Measurements from ENCODE around the gene RANBP10.
"Not testable (repeated sequence)": the region's sequence is repeated elsewhere in the genome, so short reads cannot be mapped to it uniquely, and the experiment has no call there.

The RANBP10 gene

GRCh38 chr16:67775273-67775672 is 31.1 kb downstream of the RANBP10 start:
- DNase-seq: no peak

GRCh38 chr16:67774457-67774853 is 31.9 kb downstream of the RANBP10 start:
- DNase-seq: no peak

GRCh38 chr16:67773569-67774456 is 32.5 kb downstream of the RANBP10 start:
- no peak for DNase-seq

GRCh38 chr16:67773099-67773498 is 33.3 kb downstream of the RANBP10 start:
- DNase-seq: no peak

- no peak for DNase-seq
These were observed 35.9 kb downstream of the RANBP10 start for GRCh38 chr16:67770346-67770991.

- DNase-seq: no peak
These were observed 38.4 kb downstream of the RANBP10 start for GRCh38 chr16:67767953-67768352.

GRCh38 chr16:67766291-67766690 is 40.1 kb downstream of the RANBP10 start:
- no peak for DNase-seq

GRCh38 chr16:67764158-67764667 is 42.1 kb downstream of the RANBP10 start:
- no peak for DNase-seq

- DNase-seq: no peak
These were observed 43.3 kb downstream of the RANBP10 start for GRCh38 chr16:67763066-67763465.

GRCh38 chr16:67762385-67762784 is 44.0 kb downstream of the RANBP10 start:
- DNase-seq: no peak

- no peak for DNase-seq
These were observed 44.4 kb downstream of the RANBP10 start for GRCh38 chr16:67761924-67762323.

GRCh38 chr16:67760956-67761230 is 45.5 kb downstream of the RANBP10 start:
- no peak for DNase-seq

GRCh38 chr16:67760206-67760955 is 46.0 kb downstream of the RANBP10 start:
- DNase-seq: no peak

GRCh38 chr16:67758966-67759365 is 47.4 kb downstream of the RANBP10 start:
- DNase-seq: no peak

GRCh38 chr16:67758006-67758405 is 48.4 kb downstream of the RANBP10 start:
- DNase-seq: no peak

GRCh38 chr16:67752641-67753040 is 53.7 kb downstream of the RANBP10 start:
- DNase-seq: no peak

GRCh38 chr16:67751331-67751730 is 55.0 kb downstream of the RANBP10 start:
- not testable (repeated sequence) for DNase-seq

GRCh38 chr16:67750466-67750865 is 55.9 kb downstream of the RANBP10 start:
- DNase-seq: no peak

- DNase-seq: no peak
These were observed 56.8 kb downstream of the RANBP10 start for GRCh38 chr16:67749436-67750078.

- DNase-seq: no peak
These were observed 57.5 kb downstream of the RANBP10 start for GRCh38 chr16:67748834-67749233.

- no peak for DNase-seq
These were observed 59.5 kb downstream of the RANBP10 start for GRCh38 chr16:67746846-67747245.

- DNase-seq: no peak
These were observed 65.2 kb downstream of the RANBP10 start for GRCh38 chr16:67741118-67741517.

GRCh38 chr16:67740391-67740790 is 66.0 kb downstream of the RANBP10 start:
- DNase-seq: no peak

All from CD4-positive, alpha-beta T cell treated with Interferon gamma for 1 hour (primary cell).